Upper lobe of right lung (tissue), 1 donor: Measurements from ENCODE around the gene MOB3C. TPM values are rescaled to one million over a fixed set of nuclear protein-coding genes. Genes with fewer than 3 reads are reported as not detected.

ENCODE experiments used
- ATAC-seq: fragments of 200-7000 bp; cut with Tn5 transposase; one replicate; pipeline ENCODE4 v1.9.1; 2020; ENCODE audit warnings: mild to moderate bottlenecking, moderate library complexity
- DNase-seq: peaks from one replicate; pipeline ENCODE4 v3.0.0-alpha.2; 2020
- H3K27ac ChIP-seq: fragments of 200-600 bp; one replicate; pipeline ENCODE4 v1.8.0; 2022
- H3K27me3 ChIP-seq: fragments of 200-600 bp; one replicate; pipeline ENCODE4 v1.8.0; 2022; ENCODE audit warnings: mild to moderate bottlenecking
- H3K36me3 ChIP-seq: fragments of 200-600 bp; one replicate; pipeline ENCODE4 v1.8.0; 2022
- H3K4me1 ChIP-seq: fragments of 200-600 bp; one replicate; pipeline ENCODE4 v1.8.0; 2022
- H3K4me3 ChIP-seq: fragments of 200-600 bp; one replicate; pipeline ENCODE4 v1.8.0; 2022; ENCODE audit warnings: mild to moderate bottlenecking
- H3K9me3 ChIP-seq: fragments of 200-600 bp; one replicate; pipeline ENCODE4 v1.8.0; 2022
- CTCF ChIP-seq: fragments of 200-600 bp; IDR thresholded peaks from one replicate; pipeline ENCODE4 v1.8.0; 2022; ENCODE audit warnings: antibody characterized with exemption
- intact Hi-C: fragments of 100-400 bp; cut with DNase I; formaldehyde crosslinking; loops from one replicate; pipeline ENCODE4 v1.11.0; 2022
- total RNA-seq: library from RNA; stranded (reverse); fragmentation: NEBNext Ultra II Directional; extraction: Animal tissue kit (Norgen Biotek cat#: 25700); gene quantifications from one replicate; pipeline ENCODE4 v1.2.1, GENCODE V29; 2021
- donor health status: DM: no; HTN: yes; CAD: no; lungs with severe emphysema.

Gene MOB3C
- total RNA-seq, 1 donor from 2014 or later, result 24.6 TPM

- DNase-seq (no peak), ATAC-seq (no peak)
- Histone ChIP-seq H3K4me3 (no peak overlapping the region), H3K27ac (no peak overlapping the region), H3K36me3 (peaks cover 58% of the 10 kb centered on the region), H3K4me1 (no peaks in the 10 kb centered on the region), H3K9me3 (no peaks in the 10 kb centered on the region), H3K27me3 (no peaks in the 10 kb centered on the region)
- intact Hi-C loops, result no loop called here
- no peak for TF ChIP-seq CTCF
Observed at GRCh38 chr1:46635205-46635604, 18.6 kb upstream of the MOB3C start.

- TF ChIP-seq CTCF, result no peak
- H3K4me3 ChIP-seq, result no peak overlapping the region
- H3K9me3 ChIP-seq, result no peaks in the 10 kb centered on the region
- DNase-seq, result no peak
- no peak for ATAC-seq
- no peak overlapping the region for H3K27ac ChIP-seq
- intact Hi-C loops, result no loop called here
- H3K4me1 ChIP-seq, result no peaks in the 10 kb centered on the region
- H3K36me3 ChIP-seq, result peaks cover 54% of the 10 kb centered on the region
- H3K27me3 ChIP-seq, result no peaks in the 10 kb centered on the region
Observed at GRCh38 chr1:46630719-46631118, 14.1 kb upstream of the MOB3C start.

GRCh38 chr1:46623743-46624644 is 7.4 kb upstream of the MOB3C start:
- no peak overlapping the region for H3K4me3 ChIP-seq
- DNase-seq (no peak), ATAC-seq (no peak)
- H3K27me3 ChIP-seq, result no peaks in the 10 kb centered on the region
- H3K36me3 ChIP-seq, result no peaks in the 10 kb centered on the region
- no peaks in the 10 kb centered on the region for H3K4me1 ChIP-seq
- H3K27ac ChIP-seq, result no peak overlapping the region
- no peaks in the 10 kb centered on the region for H3K9me3 ChIP-seq
- intact Hi-C loops, result no loop called here
- no peak for TF ChIP-seq CTCF

DNA sequence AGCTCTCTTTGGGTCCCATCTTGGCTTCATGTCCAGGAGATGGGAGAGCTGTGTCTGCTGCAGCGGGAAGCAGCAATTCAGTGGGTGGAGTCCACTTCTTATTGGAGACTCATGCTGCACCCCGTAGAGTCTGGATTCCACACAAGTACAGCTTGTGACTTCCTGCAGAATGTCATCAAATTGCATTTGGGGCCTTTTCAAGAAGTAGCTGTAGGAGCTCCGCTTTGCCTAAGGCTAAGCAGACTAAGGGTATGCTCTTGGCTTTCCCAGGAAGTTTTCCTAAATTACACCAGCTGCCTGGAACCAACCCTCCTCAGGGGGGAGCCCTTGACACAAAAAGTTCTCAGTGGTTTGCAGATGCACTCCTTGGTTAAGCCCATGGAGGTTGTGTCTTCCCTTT is 5.7 kb upstream of the MOB3C start:
- peak; percentile 70 for ATAC-seq
- no peaks in the 10 kb centered on the region for H3K27me3 ChIP-seq
- H3K9me3 ChIP-seq, result no peaks in the 10 kb centered on the region
- no peak overlapping the region for H3K27ac ChIP-seq
- no peak for DNase-seq
- H3K36me3 ChIP-seq, result no peaks in the 10 kb centered on the region
- intact Hi-C loops, result no loop called here
- H3K4me3 ChIP-seq, result no peak overlapping the region
- peaks cover 1% of the 10 kb centered on the region for H3K4me1 ChIP-seq
- TF ChIP-seq CTCF, result peak; percentile 49

GRCh38 chr1:46621930-46622329 is 5.3 kb upstream of the MOB3C start:
- intact Hi-C loops, result no loop called here
- H3K36me3 ChIP-seq, result no peaks in the 10 kb centered on the region

More at GRCh38 chr1:46621930-46622329, 5.3 kb upstream of the MOB3C start:
- Histone ChIP-seq H3K4me3 (no peak overlapping the region), H3K27me3 (no peaks in the 10 kb centered on the region), H3K9me3 (no peaks in the 10 kb centered on the region), H3K27ac (no peak overlapping the region), H3K4me1 (peaks cover 5% of the 10 kb centered on the region)
- no peak for TF ChIP-seq CTCF
- ATAC-seq (no peak), DNase-seq (no peak)
